NCI-H187 (cell line): ENCODE results near the gene RABAC1.
"Not testable (repeated sequence)": the region's sequence is repeated elsewhere in the genome, so short reads cannot be mapped to it uniquely, and the experiment has no call there.

ENCODE experiments used
- DNase-seq, 2 experiments: peaks; one replicate each; lab custom pipeline; 2025; lab: John Stamatoyannopoulos, UW

Gene RABAC1

DNA sequence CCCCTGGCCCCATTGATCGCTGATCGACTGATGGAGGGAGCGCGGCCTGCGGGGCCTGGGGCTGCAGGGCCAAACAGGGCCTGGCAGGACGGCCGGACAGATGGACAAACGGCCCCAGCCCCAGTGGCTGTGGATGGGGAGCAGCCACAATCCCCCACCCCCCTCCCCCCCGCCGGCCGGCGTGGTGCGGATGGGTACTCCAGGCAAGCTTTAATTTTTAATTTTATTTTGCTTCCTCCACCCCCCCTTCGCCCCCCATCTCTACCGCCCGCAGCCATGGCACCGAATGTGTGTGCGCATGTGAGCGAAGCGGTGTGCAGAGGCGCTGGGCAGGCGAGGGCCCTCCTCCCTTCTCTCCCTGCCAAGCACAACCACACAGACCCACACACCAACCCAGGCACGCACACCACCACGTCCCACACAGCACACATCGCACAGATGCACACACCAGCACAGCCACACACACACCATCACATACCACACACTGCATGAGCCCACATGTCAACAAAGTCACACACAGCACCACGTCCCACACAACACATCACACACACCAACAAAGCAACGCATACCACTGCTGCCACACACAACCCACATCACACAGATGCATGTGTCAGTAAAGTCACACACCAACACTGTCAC, 43.2 kb downstream of the RABAC1 start:
- no peak for DNase-seq

DNA sequence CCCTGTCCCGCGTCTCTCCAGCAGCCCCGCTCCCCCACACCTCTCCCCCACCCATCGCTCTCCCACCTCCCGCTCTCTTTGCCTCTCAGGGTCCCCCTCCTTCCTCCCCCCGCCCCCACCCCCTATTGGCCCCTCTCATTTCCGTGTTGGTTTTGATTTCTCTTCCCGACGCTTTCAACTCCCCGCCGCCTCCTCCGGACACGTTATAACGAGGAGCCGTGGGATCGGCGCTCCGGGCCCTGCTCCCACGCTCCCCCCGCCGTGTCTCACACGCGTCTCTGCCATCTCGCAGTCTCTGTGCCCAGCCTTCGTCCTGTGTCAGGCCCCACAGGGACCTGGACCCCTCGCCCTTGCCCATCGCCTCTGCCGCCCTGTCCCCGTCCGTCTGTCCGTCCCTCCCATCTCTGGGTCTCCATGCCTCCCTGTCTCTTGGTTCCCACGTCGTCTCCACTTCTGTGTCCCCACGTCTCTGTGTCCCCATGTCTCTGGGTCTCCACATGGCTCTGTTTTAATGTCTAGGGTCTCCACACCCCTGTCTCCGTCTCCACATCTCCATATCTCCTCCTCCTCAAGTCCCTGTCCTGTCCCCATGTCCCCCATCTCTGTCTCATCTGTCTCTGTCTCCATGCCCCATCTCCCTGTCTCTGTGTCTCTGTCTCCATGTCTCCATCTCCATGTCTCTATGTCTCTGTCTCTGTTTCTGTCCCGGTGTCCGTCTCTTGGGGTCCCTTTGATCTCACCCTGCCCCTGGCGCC, 43.9 kb downstream of the RABAC1 start:
- DNase-seq: no peak

DNA sequence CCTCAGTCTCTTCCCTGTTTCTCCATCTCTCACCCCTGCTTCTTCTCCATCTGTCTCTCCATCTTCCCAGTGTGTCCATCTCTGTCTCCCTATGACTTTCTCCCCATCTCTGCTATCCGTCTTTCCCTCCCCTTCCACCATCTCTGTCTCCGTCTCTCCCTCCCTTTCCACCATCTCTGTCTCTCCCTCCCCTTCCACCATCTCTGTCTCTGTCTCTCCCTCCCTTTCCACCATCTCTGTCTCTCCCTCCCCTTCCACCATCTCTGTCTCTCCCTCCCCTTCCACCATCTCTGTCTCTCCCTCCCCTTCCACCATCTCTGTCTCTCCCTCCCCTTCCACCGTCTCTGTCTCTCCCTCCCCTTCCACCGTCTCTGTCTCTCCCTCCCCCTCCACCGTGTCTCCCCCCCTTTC, 44.7 kb downstream of the RABAC1 start:
- not testable (repeated sequence) for DNase-seq

DNA sequence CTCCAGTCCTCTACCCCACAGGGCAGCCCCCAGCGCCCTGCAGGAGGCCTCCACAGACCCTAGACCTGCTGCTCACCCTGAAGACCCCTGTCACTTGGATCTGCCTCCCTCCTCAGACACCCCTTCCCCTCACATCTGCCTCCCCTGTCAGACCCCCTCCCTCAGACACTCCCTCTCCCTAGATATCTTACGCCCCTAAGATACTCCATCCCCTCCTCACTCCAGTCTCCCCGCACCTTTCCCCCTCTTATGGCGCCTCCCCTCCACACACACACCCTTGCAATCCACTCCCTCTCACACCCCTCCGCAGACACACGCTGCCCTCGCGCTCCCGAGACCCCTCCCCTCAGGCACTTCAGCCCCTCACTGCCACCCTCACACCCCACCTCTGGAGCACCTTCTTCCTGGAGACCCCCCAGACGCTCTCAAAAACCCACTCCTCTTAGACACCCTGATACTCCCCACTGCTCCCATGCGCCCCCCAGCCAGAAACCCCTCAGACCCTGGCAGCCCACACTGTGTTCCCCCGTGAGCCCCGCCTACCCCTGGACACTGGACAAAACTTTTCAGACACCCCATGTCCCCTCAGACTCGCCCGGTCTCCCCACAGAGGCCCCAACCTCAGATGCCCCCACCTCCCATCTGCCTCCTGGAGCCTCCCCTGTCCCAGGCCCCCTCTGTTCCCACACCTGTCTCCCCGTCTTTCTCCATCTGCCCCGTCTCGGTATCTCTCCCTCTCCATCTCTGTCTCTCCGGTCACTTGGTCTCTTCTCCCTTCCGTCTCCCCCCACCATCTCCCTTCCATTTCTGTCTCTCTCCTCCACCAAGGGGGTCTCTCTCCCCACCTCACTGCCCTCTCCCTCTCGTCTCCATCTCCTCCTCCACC, 45.3 kb downstream of the RABAC1 start:
- no peak for DNase-seq

DNA sequence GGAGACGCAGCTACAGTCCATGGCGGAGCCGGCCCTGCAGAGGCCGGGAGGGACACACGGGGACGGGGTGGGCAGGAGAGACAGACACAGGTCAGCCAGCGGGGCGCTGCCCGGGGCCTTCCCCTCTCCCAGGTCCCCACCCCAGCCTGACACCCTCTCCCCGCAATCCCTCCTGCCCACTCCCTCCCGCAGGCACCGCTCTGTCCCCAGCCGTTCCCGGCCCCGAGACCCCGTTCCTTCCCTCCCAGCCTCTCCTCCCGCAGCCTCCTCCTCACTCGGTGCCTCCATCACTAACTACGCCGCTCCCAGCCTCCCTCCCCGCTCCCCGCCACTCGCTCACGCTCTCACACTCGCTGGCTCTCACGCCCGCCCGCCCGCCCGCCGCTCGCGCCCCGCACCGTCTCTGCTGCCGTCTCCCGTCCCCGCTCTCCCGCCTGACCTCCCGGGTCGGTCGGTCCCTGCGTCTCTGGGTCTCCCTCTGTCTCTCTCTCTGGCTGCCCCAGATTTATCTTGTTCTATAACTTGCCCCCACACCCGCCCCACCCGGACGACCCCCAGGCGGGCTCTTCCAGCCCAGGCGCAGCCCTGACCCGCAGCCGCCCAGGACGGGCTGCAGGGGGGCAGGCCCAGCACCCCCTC, 46.1 kb downstream of the RABAC1 start:
- no peak for DNase-seq

DNA sequence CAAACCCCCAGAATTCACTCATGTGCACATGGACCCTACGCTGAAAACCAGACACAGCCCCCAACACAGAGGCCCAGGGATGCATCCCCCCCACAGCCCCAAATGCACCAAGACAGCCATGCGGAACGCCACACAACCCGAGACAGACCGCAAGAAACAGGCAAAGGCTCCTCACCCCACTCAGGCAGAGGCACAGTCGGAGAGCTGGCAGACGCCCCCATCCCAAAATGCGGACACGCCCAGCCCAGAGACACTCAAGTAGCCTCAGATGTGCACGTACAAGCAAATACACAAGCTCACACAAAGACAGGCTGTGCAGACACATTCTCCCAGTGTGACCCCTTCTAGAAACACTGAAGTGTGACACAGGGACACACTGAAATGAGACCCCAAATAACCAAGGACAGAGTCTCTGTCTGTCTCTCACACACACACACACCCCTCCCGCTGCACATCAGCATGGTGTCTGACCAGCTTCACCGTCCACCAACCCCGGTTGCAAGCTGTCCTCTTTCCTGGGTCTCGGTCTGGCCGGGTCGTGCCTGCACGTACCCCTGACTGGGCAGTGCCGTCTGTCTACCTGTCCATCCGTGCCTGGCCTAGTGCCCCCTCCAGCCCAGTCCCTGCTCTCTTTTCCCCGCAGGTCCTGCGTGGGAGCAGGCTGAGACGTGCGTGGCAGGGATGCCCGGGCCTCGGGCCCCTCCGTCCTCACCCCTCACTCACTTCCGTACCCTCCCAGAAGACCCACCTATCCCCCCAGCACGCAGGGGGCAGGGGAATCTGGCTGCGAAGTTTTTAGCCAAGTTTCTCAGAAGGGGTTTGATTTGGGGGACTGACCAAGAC, 47.0 kb downstream of the RABAC1 start:
- DNase-seq: no peak

DNA sequence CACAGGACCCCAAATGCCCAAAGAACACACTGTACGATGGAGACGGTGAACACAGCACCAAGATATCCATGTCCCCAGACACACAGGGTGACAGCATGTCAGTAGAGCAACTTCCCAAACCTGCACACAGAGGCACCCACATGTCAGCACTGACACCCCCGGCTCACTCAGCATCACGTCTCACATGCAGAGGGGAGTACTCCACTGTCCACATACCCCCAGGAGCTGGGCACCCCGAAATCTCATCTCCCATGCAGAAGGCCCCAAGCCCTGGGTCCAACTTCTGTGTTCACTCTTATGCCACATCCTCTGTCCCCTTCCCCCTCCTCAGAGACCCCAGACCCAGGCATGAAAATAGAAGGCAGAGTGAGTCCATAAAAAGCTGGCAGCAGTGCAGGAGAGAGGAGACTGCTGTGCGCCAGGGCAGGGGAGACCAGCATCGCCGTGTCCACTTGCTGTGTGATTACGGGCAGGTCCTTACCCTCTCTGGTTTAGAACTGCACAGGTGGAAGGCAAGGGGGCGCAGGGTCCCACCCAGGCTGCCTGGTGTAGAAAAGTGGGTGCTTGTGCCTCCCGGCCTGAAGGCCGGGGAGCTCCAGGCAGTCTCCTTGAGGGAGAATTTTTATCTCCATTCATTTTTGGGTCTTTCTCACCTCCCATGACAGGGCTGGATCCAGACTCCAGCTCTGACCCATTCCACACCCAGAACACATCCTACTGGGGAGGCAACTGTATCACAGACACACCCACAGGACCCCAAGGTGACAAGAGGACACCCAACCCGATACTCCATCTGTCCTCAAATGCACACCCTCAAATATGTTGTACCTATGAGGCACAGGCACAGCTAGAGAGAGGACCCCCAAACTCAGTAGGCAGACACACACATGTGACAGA, 47.9 kb downstream of the RABAC1 start:
- no peak for DNase-seq

DNA sequence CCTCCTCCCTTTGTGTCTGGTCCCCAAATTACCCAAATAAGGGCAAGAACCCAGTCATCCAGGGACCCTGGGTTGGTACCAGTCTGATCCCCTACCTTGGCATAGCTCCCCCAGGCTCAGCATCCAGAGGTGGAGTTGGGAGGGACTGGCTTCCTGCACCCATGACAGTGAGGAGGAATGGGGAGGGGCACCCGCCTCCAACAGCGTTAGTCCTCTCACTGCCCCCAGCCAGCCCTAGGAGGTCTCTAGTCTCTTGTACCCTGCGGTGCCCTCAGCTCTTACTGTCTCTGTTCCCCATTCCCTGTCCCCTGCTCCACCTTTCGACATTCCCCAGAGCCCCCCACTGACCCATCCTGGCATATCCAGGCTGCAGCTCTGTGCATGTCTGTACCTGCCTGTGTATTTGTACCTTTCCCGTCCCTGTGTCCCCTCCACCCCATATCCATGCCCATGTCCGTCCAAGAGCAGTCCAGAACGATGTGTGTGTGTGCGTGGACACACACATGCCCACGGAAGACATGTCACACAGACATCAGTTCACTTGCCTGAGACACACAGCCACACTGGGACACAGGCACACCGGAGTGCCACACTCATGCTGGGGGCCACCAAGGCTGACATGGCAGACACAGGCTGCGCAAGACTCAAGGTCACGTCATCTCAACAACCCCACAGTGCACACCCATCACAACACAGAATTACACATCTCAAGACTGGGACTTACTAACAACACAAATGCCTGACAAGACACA, 48.7 kb downstream of the RABAC1 start:
- no peak for DNase-seq

DNA sequence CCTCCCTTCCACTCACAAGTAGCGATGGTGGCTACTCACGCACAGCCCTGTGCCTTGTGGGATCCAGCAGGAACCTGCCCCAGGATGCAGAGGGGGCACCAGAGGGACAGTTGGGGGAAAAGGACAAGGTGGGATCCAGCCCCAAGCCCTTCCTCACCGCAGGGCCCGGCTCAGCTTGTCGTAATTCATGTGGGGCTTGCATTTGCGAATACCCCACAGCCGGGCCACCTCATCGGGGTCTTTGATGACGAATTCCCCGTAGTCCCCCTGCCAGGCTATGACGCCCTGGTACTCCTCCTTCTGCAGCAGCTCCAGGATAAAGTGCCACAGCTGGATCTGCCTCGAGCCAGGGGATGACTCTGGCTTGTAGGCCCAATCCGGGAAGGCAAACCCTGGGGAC, 49.4 kb downstream of the RABAC1 start:
- DNase-seq: no peak

DNA sequence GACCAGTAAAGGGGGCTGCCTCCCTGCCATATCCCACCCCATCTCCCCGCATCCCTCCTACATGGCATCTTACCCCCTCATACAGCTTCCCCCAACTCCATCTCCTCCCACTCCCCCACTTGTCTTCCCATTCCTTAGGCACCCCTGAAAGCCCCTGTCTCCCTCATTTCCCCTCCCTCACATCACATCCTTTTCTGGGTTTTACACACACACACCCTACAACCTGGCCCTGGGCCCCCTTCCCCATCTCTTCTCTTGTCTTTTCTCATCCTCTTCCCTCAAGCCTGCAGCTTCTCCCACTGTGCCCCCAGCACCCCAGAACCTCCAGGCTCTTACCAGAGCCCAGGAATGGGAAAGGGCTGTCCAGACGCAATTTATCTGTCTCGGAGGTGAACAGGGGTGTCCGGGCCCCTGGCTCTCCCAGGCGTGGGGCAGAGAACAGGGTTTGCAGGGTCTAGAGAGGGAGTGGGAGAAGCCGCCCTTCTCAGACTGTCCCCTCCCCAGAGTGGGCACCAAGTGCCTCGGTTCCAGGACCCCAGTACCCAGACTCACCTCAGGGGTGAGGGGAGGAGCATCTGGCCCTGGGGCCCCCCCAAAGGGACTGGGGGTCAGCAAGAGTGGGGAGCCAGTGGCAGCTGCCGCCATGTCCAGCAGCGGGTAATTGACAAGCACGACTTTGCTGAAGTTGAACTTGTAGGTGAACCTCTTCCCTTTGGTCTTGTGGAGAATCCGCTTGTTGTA, 50.2 kb downstream of the RABAC1 start:
- no peak for DNase-seq

DNA sequence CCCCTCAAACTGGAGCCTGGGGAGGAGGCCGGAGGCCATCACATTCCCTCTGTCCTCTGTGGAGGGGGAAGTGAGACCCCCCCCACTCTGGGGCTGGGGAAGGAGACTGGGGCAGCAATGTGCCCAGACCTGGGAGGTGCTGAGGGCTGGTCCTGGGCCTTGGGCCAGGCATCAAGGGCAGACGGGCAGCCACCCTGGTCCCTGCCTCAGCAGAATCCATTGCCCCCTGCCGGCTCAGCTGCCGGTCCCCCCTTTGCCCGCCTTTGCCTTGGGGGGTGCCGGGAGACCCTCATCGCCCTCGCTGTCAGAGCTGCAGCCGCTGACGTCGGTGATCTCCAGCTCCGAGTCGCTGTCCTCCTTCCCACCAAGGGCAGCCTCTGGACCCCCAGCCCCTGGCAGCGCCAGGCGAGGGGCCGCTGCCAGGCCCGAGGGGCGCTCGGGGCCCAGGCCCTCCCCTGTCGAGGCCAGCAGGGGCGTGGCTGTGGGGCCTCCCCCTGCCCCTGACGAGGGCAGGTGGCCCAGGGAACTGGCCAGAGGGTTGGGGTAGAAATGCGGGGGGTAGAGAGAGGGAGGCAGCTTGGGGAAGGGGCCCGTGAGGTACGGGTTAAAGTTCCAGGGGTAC, 51.0 kb downstream of the RABAC1 start:
- DNase-seq: no peak

DNA sequence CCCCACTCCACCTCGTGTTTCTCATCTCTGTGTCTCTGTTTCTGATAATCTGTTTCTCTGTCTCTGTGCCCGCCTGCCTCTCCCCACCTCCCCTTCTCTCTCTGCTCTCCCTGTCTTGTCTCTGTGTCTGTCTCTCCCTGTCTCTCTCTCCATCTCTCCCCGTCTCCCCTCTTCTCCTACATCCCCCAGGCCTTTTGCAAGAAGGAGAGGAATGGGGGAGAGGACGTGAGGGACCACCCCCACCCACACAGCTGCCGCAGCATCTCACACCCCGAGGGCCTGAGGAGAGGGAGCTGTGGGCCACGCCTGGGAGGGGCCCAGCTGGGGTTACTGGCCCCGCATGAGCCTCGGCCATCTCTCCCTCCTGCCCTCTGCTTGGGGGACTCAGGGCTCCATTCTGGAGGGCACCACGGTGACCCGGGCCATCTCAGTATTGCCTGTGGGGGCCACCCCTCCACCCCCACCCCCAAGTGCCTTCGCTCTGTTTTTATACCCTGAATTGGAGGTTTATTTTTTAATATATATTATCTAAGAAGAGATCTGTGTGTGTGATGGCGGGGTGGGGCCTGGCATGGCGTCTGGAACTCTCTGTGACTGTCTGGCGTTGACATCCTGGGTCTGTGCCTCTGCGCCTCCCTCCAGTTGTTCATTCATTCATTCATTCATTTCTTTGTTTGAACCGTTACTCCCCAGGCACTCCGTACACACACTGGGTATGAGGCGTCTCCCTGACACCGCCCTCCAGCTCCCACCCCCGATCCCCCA, 52.0 kb downstream of the RABAC1 start:
- no peak for DNase-seq
